Hepatic stellate cell (primary cell): ENCODE data around the gene GPATCH11.

Experiments
- DNase-seq: peaks from one replicate; pipeline ENCODE4 v3.0.0; 2011; ENCODE audit warnings: low spot score

Gene GPATCH11

DNA sequence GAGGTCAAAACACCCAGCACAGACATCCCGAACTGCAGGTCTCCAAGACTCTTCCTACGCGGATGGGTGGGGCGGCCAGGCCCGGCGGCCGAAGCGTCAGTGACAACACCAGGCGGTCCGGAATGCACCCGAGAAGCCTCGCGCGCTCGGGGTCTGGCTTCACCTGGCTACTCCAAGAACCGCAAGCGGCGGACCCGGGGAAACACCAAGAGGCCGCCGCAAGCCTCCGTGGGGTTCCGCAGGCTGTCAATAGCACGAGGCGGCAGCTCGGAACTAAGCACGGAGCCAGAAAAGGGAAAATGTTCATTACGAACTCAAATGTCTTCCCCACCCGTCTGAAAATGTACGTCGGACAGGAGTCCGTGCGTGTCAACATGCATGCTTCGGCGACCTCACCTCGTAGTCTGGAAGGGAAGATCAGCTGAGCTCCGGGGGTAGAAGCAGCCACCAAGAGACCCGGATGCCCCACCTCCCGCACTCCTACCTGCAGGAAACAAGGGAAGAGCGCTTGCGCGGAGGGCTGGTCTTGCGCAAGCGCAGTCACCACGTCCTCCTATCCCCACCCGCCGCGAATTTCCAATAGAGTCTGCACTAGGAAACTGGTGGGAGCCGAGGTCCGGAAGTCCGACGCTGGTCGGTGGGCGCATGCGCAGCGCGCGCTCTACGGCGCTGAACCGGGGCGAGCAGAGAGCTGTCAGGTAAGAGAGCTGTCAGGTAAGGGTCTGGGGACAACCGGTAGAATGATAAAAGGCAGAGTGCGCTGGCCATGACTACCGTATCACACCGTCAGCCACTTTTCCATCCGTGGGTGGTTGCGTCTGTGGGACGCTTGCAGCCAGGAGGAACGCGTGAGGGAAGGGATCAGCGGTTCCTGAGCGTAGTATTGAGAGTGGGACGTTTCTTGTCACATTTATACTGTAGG lies at the start of gene GPATCH11, which contains the start of gene HEATR5B:
Gene GPATCH11 (plus strand): TSS at position 646 of the 922 bp plus-strand sequence. CDS start 3,864 bp downstream, outside the sequence.
Gene HEATR5B (minus strand): TSS at position 500 of the 922 bp plus-strand sequence. CDS start 958 bp downstream, outside the sequence.
- peak; percentile 94 for DNase-seq

DNA sequence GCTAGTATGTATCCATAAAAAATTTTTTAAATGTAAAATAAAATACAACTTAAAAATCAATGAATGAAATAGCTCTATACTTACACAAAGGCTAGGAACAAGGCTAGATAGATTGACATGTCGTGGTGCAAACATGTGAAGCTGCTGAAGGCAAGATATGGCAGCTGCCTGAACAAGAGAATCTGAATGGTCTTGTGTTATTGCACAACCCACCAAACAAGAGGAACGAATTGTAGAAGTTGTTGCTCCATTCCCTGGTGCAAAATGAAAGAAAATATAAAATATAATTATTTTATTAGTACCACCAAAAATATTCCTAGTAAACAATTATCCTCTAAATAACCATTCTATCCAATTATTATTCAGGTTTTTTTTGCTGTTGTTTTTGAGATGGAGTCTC lies 46.5 kb upstream of the GPATCH11 start:
- no peak for DNase-seq

DNA sequence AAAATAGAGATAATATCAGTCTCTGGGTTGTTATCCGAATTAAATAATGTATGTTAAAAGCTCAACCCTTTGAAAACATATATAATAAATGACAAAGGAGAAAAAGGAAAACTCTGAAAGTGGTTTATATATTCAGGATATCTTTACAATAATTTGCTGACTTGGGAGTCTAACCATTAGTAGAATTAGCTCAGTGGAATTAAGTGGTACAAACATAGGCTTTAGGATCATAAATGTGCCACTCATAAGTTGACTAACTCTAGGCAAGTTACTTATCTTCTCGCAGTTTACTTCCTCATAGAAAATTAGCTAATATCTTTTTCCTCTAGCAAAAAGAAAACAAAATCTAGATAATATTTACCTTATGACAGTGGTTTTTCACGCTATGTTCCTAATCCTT lies 44.7 kb upstream of the GPATCH11 start:
- no peak for DNase-seq

DNA sequence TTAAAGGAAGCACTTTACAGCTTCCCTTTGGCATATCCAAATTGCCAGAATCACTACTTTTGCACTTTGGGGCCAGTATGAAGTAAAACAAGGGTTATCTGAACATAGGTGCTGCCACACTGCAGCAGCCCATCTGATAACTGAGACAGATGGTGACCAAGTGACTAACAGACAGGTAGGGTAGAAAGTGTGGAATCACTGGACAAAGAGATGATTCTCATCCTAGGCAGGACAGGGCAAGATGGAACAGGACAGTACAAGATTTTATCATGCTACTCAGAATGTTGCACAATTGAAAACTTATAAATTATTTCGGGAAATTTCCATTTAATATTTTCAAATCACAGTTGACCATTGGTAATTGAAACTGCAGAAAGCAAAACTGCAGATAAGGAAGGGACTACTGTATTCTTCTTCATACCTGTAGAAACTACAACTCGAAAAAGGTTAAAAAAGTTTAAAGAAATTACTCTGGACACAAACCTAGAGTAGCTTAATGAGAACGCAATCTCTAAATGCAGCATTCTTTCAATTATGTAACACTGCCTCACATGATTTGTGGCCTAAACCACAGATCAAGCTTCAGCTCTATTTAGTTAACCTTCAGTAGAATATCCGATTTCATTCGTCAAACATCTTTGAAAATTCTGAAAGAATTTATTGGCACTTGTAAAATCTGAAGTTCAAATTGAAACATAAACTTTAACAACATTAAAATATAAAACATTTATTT lies 31.6 kb upstream of the GPATCH11 start:
- DNase-seq, result no peak

DNA sequence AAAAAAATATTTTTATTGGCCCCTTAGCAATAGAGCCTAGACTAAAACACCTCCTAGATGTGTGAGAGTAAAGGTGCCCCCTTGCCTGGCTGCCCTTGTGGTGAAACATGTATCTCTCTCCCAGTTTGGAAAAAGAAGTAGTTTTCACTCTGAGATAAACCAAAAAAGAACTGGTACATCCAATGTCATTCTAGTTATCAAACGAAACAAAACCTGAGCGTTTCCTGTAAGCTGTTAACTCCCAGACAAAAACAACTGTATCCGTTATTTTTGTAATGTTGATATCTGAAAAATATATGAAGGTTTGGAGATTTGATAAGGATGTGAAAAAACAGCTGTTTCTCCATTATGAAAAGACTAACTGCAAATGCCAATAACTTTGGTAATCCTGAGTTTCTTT lies 24.5 kb upstream of the GPATCH11 start:
- DNase-seq, result no peak

DNA sequence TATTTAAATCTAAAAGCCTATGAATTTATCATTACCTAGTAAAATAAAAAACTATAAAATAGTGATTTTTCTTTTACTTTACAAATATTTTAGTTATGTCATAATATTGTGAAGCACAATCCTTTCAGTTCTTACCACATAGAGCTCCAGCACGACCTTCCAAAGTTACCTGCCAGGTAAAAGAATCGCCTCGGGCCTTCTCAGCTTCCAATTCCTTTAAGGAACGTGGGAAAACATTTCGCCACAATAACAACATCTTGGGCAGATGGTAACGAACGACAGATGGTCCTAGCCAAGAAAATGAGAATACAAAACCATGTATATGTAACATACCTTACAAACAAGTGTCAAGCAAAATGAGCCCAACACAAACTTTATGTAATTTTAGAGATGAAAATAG lies 23.9 kb upstream of the GPATCH11 start:
- DNase-seq, result no peak

DNA sequence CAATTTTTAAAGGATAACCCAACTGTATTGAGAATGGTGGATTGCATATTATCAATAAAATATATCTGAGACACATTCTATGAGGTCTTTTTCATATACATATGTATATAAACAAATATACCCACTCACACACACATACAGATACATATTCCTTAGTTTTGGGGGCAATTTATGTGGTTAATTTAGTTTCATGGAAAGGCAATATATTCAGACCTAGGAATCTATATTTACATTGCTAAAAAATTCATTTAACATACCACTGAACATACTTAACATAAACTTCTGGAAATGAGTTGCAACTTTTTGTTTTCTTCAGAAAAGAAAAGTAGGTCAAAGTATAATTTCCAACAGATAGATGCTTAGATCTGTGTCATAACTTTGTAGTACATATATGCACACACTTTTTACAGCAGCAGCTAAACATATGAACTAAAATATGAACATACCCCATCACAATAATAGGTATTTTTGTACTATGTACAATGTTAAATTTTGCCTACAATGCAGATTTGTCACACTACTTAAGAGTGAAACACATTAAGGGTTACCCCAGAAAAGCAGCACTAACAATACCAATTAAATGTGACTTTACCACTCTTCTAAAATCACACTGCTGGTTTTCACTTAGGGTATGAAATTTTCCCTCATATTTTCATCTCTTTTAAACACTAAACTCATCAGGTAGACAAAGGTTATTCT lies 23.2 kb upstream of the GPATCH11 start:
- DNase-seq, result no peak

DNA sequence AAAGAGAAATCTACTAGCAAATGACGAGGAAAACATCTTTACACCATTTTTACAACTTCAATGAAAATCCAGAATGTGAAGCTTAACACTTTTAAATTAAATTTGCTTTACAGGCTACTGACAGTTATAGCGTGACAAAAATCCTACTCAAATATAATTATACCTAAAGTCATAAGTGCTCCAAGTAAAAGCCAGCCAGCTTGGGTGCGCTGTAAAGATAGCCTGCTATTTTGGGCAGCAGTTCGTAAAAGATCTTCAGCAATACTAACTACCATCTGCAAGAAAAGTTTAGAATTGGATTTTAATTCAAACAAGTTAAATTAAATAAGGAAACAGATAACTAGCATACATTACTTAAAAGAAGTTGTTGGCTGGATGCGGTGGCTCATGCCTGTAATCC lies 22.5 kb upstream of the GPATCH11 start:
- DNase-seq, result no peak

DNA sequence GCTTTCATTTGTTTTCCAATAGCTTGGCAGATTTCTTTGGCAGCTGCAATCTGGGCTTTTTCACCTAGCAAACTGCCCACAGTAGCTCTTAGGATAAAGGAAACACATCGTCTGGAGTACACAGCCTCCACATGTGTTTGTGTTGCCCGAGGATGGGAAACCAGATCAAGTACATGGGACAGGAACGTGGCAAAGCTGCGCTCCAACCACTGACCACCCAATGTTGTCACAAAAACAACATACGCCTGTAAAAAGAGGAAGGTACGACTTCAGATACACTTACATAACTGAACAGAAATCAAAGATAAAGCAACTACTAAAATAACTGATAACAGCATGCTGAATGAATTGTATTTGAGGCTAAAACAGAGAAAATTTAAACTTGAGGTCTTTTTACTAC lies 15.6 kb upstream of the GPATCH11 start:
- DNase-seq, result no peak

DNA sequence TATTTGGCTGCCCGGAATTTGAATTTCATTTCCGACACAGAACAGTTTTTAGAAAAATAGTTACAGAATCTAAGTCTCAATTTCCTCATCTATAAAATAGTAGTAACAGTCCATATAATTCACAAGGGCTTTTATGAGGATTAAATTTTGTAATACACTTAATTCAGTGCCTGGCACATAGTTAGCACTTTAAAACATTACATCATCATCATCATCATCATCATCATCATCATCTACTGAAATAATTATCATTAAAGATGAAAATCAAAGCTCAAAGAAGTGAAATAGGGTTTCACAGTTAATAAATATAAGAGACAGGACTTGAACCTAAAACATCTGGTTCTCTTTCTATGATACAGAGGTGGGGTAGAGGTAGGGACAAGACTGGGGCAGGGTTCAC lies 13.4 kb upstream of the GPATCH11 start:
- DNase-seq, result no peak

DNA sequence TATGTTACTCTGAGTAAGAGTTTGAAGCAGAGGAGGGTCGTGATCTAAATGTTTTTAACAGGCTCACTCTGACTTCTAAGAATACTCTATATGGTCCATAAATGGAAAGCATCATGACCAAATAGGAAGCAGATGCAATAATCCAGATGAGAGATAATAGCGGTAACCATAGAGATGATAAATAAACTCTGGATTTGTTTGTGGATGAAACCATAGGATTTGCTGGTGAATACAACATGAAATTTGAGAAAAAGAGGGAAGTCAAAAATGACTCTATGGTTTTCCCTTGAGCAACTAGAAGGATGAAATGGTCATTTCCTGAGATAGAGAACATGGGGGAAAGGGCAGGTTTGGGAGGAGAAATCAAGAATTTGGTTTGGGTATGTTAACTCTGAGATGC lies 4.1 kb upstream of the GPATCH11 start:
- DNase-seq, result no peak

DNA sequence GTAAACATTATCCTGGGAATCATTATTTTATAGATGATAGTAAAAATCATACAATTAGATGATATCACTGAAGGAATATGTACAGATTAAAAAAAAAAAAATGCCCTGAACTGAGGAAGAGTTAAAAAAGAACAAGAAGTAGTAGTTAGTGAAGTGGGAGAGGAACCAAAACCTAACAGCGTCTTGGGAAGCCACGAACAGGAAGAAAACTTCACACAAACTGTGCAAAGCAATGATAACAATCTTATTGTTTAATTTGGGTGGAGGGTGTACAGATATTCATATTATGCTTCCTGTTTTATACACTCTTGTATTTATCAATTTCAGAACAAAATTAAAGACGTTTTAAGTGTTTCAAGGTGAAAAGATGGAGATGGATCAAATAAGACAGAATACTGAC lies 3.6 kb upstream of the GPATCH11 start:
- no peak for DNase-seq

DNA sequence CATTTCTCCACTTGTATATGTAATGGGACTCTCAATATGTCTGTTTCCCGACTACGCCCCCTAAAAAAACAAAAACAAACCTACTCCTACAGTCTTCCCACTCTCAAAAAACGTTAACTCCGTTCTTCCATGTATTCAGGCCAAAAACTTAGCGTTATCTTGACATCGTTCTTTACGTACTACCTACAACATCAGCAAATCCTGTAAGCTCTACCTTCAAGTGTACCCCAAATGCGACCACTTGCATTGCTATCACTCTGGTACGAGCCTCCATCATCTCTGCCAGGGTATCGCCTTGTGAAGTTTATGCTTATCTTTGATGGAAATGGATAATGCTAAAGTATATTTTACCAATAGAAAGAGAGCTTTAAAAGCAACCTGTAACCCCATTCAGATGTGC lies 479 bp downstream of the GPATCH11 start:
- no peak for DNase-seq

DNA sequence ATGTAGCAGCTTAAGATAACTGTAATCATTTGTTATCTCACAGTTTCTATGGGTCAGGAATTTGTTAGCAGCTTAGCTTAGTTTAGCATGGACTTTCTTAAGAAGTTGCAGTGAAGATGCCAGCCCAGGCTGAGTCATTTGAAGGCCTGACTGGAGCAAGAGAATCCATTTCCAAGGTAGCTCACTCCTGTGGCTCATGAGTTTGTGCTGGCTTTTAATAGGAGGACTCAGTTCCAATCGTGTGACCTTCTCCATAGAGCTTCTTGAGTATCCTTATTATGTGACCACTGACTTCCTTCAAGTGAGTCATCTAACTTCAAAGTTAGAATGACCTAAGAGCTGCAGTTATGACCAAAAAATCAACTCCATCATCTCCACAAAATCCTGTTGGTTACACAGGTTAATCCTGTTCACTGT lies 1.4 kb downstream of the GPATCH11 start:
- peak; percentile 16 for DNase-seq

DNA sequence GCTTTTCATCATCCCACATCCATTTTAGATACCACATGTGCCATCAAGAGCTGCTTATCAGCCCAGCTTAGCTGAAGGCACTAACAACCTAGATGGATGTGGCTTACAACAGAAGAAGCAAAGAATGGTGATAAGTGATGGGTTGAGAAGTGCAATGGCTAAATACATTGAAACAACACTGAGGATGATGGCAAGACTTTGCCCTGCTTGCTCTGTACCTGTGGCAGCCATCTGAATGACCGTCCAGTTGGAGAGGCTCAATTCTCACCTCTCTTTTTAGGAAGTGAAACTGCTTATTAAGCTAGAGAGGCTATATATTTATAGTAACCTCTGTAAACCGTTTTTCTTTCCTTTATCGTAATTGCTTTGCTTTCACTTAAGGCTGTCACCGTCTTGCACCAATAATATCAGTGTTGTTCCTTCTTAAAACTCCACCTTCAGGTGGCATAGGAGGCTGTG lies 5.7 kb downstream of the GPATCH11 start:
- DNase-seq, result no peak

DNA sequence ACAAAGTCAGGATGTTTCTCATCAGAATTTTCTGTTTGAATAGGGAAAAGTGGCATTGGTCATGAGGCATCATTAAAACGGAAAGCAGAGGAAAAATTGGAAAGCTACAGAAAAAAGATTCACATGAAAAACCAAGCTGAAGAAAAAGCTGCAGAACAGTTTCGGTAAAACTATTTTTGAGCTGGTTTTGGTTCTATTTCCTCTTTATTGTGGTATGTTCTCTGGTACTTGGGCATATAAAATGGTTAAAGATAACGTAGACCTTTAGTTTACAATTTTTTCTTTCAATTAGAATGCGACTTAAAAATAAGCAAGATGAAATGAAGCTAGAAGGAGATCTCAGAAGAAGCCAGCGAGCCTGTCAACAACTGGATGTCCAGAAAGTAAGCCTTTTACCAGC lies 7.6 kb downstream of the GPATCH11 start:
- DNase-seq, result no peak

DNA sequence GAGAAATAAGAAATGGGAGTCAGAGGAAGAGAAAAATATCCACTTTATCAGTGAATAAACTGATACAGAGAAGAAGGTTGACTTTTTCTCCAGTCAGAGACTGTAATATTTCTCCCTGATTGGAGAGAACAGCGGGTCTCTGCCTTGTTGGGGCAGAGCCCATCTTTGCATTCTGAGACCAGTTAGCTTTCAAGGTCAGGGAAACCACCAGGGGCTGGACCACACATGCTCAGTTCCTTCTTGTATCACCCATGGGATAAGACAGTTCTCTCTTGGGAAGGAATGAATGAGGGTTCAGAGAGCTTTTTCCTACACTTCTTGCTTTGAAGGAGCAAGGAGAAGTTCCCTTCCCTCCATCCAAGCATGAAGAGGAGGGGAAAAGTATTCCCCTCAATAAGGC lies 12.2 kb downstream of the GPATCH11 start:
- no peak for DNase-seq

DNA sequence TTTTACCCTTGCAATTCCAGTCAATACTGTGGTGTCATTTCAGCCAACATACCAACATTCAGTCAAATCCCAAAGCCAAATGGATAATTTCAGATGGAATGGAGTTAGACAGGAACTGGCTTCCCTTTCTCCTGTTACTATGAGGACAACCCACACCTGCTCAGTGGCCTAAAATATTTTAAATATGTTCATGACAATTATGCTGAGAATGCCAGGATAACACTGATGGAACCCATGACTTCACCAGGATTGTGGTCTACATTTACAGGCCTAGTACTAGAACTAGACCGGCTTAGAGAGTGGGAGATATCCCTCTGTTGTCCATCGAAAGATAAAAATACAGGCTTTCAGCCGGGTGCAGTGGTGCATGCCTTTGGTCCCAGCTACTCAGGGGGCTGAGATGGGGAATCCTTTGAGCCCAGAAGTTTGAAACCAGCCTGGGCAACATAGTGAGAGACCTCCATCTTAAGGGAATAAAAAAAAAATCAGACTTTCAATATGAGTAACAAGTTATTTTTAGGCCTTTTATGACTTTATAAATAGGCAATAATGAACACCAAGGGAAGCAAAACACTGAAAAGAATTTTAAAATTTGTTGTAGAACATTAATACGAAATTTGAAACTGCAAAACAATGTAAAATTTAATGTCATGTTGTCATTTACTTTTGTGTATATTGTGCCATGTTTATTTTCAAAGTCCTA lies 14.2 kb downstream of the GPATCH11 start:
- DNase-seq, result no peak

DNA sequence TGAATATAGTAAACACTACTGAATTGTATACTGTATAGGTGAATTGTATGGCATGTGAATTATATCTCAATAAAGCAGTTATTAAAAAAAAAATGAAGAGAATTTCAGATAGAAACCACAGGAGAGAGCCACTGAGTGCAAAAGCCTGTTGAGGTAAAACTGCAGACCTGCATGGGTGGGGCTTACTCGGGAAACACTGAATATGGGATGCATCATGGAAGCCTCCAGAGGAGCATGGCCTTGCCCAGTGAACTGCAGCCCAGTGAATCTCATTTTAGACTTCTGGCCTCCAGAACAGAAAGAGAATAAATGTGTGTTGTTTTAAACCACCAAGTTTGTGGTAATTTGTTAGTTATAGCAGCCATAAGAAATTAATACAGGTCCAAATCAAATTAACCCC lies 15.7 kb downstream of the GPATCH11 start:
- DNase-seq, result no peak

DNA sequence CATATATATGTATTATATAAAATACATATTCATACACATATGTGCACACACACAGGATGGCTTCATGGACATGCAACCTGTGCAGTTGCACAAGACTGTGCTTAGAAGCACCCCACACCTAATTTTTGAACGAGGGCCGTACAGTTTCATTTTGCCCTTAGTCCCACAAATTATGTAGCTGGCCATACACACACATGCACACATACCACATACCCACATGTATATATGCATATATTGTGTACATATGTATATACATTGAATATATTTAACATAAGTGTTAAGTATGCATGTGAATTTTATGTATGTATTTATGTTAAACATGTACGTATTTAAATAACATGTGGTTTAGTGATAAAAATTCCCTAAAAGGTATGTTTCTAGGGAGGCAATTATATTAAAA lies 18.3 kb downstream of the GPATCH11 start:
- no peak for DNase-seq

DNA sequence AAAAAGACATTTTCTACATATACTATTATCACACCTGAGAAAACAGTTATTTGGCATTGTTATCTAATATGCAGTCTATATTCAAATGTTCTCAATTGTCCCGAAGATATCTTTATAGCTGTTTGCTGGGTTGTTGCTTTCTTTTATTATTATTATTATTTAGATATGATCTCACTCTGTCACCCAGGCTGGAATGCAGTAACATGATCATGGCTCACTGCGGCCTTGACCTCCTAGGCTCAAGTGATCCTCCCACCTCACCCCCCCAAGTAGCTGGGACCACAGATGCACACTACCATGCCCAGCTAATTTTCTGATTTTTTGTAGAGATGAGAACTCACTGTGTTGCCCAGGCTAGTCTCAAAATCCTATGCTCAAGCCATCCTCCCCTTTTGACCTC lies 19.9 kb downstream of the GPATCH11 start:
- no peak for DNase-seq

DNA sequence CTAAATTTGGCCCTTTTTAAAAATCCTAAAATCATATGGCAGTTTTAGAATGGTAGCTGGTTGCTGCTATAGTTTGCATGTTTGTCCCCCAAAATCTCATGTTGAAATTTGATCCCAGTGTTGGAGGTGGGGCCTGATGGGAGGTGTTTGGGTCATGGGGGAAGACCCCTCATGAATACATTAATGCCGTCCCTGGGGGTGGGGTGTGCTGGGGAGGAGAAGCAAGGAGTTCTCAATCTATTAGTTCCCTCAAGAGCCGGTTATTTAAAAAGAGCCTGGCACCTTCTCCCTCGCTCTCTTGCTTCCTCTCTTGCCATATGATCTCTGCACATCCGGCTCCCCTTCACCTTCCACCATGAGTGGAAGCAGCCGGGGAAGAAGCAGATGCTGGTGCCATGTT lies 20.8 kb downstream of the GPATCH11 start:
- DNase-seq, result no peak
